C4-2B (cell line): Measurements from ENCODE around the gene USP6NL.

Experiments
- H3K27ac ChIP-seq: fragments of 450-650 bp; 2 replicates; pipeline ENCODE4 v1.5.1; 2017
- ZFX ChIP-seq: fragments of 450-650 bp; IDR thresholded peaks from 2 replicates; pipeline ENCODE4 v1.6.1; 2017
- TF ChIP-seq, protein P1 (sequence below): fragments of 450-650 bp; conservative IDR thresholded peaks from 2 replicates; pipeline ENCODE4 v1.5.1; 2017; ENCODE audit warnings: mild to moderate bottlenecking

Gene USP6NL

DNA sequence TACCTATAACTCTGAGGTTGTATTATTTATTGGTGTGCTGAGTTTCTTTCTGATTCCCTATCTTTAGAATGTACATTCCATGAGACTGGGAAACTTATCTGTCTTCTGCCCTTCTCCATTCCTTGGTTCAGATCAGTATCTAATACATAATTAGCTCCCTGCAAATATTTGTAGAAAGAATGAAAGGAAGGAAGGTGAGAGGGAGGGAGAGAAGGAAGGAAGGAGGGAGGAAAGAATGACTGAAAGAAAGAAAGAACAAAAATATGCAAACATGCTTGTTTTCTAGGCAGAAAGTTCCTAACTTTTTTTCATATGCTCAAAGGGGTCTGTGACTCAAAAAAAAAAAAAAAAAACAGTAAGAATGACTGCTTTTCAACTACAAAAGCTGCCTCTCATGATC lies 3.9 kb upstream of the USP6NL start:
- TF ChIP-seq, protein P1, sequence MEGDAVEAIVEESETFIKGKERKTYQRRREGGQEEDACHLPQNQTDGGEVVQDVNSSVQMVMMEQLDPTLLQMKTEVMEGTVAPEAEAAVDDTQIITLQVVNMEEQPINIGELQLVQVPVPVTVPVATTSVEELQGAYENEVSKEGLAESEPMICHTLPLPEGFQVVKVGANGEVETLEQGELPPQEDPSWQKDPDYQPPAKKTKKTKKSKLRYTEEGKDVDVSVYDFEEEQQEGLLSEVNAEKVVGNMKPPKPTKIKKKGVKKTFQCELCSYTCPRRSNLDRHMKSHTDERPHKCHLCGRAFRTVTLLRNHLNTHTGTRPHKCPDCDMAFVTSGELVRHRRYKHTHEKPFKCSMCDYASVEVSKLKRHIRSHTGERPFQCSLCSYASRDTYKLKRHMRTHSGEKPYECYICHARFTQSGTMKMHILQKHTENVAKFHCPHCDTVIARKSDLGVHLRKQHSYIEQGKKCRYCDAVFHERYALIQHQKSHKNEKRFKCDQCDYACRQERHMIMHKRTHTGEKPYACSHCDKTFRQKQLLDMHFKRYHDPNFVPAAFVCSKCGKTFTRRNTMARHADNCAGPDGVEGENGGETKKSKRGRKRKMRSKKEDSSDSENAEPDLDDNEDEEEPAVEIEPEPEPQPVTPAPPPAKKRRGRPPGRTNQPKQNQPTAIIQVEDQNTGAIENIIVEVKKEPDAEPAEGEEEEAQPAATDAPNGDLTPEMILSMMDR: no peak
- no peak for TF ChIP-seq ZFX
- H3K27ac ChIP-seq: no peak overlapping the region

- H3K27ac ChIP-seq: peak overlapping the region; percentile 90
- no peak for TF ChIP-seq ZFX
- TF ChIP-seq, protein P1: no peak
These were observed 861 bp upstream of the USP6NL start for GRCh38 chr10:11612021-11613001.

DNA sequence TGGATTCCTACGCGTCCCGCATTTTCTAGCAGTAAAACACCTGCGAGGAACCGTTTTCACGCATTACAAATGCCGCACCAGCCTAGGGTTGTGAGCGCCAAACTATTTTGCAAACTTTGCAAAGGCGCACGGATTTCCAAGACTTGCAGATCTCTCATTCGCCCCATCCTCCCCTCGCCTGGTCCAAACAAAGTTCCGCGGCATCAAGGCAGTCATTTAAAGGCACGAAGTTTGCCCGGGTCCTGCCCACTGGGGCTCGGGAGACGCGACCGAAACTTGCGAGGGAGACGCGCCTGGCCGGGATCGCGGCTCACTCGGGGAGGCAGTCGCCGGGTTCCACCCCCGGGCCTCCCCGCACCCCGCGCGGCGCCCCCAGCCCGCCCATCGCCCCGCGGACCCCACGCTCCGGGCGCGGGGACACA lies 613 bp downstream of the USP6NL start:
- TF ChIP-seq, protein P1: no peak
- TF ChIP-seq ZFX: no peak
- peak overlapping the region; percentile 90 for H3K27ac ChIP-seq

- peak overlapping the region; percentile 90 for H3K27ac ChIP-seq
- TF ChIP-seq, protein P1: no peak
- no peak for TF ChIP-seq ZFX
These were observed 1.2 kb downstream of the USP6NL start for GRCh38 chr10:11610166-11610825.

- TF ChIP-seq, protein P1: no peak
- TF ChIP-seq ZFX: no peak
- no peak overlapping the region for H3K27ac ChIP-seq
These were observed 1.9 kb downstream of the USP6NL start for GRCh38 chr10:11609492-11610093.

DNA sequence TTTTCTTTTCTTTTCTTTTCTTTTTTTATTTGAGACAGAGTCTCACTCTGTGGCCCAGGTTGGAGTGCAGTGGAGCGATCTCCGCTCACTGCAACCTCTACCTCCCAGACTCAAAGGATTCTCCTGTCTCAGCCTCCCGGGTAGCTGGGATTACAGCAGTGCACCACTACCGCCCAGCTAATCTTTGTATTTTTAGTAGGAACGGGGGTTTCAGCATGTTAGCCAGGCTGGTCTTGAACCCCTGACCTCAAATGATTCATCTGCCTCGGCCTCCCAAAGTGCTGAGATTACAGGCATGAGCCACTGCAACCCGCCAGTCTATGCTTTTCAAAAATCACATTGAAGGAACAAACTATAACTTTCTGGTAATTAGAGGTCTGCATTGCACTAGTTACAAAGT lies 2.4 kb downstream of the USP6NL start:
- H3K27ac ChIP-seq: no peak overlapping the region
- no peak for TF ChIP-seq ZFX
- TF ChIP-seq, protein P1: no peak
